ENCODE data around the gene CHAF1B. TPM values are rescaled to one million over a fixed set of nuclear protein-coding genes. Genes with fewer than 3 reads are reported as not detected.

Gene CHAF1B
- total RNA-seq, 3 donors from 2014 or later = 0.64 to 2.8 (median 1.6) TPM

GRCh38 chr21:36441715-36442114, 56.5 kb downstream of the CHAF1B start:
- H3K27me3 ChIP-seq = no peaks in the 10 kb centered on the region
- no peak overlapping the region for H3K27ac ChIP-seq
- no peak overlapping the region for H3K4me3 ChIP-seq
- no peaks in the 10 kb centered on the region for H3K36me3 ChIP-seq
- intact Hi-C loops (cut with DNase I; ENCODE audit: low total_unique reads) = no loop called here
- TF ChIP-seq POLR2A (IDR thresholded peaks at IDR 0.05) (no peak), CTCF (IDR thresholded peaks at IDR 0.05) (no peak), POLR2AphosphoS5 (IDR thresholded peaks at IDR 0.05) (no peak)
- H3K9me3 ChIP-seq = no peaks in the 10 kb centered on the region
- no peak for DNase-seq (ENCODE audit: low spot score in 2 of 2)
- no peaks in the 10 kb centered on the region for H3K4me1 ChIP-seq

GRCh38 chr21:36446301-36446700, 61.1 kb downstream of the CHAF1B start:
- no peak for TF ChIP-seq POLR2A (IDR thresholded peaks at IDR 0.05)
- TF ChIP-seq POLR2AphosphoS5 (IDR thresholded peaks at IDR 0.05) = no peak
- TF ChIP-seq CTCF (IDR thresholded peaks at IDR 0.05) = no peak
- DNase-seq (ENCODE audit: low spot score in 2 of 2) = no peak
- intact Hi-C loops (cut with DNase I; ENCODE audit: low total_unique reads) = no loop called here
- no peaks in the 10 kb centered on the region for H3K9me3 ChIP-seq
- no peaks in the 10 kb centered on the region for H3K27me3 ChIP-seq
- no peak overlapping the region for H3K4me3 ChIP-seq
- H3K27ac ChIP-seq = no peak overlapping the region
- H3K4me1 ChIP-seq = no peaks in the 10 kb centered on the region
- H3K36me3 ChIP-seq = no peaks in the 10 kb centered on the region

DNA sequence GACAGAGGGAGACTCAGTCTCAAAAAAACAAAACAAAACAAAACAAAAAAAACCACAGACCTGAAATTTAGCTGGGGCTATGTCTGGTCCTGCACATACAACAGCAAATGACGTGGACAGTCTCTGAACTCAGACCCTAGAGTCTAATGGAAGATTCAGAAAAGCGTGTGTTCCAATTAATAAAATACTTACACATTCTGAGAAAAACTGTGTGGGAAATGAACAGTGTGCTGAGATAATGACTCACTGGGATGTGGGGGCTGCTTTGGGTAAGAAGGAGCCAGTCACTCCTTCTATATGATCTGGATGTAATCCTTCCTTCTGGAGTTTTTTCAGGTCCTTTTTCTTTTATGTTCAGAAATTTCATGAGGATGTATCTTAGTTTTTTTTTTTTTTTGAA, 65.3 kb downstream of the CHAF1B start:
- no peak for DNase-seq (ENCODE audit: low spot score in 2 of 2)
- Histone ChIP-seq H3K9me3 (no peaks in the 10 kb centered on the region), H3K27ac (no peak overlapping the region), H3K4me1 (peaks cover 0 to 5% of the 10 kb centered on the region in 2 donors), H3K27me3 (no peaks in the 10 kb centered on the region), H3K36me3 (no peaks in the 10 kb centered on the region), H3K4me3 (no peak overlapping the region)
- no peak for TF ChIP-seq POLR2AphosphoS5 (IDR thresholded peaks at IDR 0.05)
- no peak for TF ChIP-seq POLR2A (IDR thresholded peaks at IDR 0.05)
- no peak for TF ChIP-seq CTCF (IDR thresholded peaks at IDR 0.05)
- intact Hi-C loops (cut with DNase I; ENCODE audit: low total_unique reads) = no loop called here

DNA sequence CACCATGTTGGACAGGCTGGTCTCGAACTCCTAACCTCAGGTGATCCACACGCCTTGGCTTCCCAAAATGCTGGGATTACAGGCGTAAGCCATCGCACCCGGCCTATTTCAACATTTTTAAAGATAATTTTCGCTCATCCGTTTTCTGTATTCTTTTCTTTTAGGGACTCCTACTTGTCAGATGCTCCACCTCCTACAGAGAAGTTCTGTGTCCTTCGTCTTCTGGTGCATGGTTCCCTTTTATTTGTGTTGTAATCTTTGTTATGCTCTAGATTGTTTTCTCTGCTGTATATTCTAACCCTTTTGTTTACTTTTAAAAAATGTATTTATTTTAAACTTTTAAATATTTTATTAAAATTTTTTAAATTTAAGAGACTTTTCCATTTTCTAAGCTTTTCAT, 66.3 kb downstream of the CHAF1B start:
- DNase-seq (ENCODE audit: low spot score in 2 of 2) = no peak
- Histone ChIP-seq H3K4me1 (peaks cover 0 to 5% of the 10 kb centered on the region in 2 donors), H3K9me3 (no peaks in the 10 kb centered on the region), H3K4me3 (no peak overlapping the region), H3K27ac (no peak overlapping the region), H3K27me3 (no peaks in the 10 kb centered on the region), H3K36me3 (no peaks in the 10 kb centered on the region)
- intact Hi-C loops (cut with DNase I; ENCODE audit: low total_unique reads) = no loop called here
- TF ChIP-seq POLR2A (IDR thresholded peaks at IDR 0.05) = no peak
- no peak for TF ChIP-seq POLR2AphosphoS5 (IDR thresholded peaks at IDR 0.05)
- no peak for TF ChIP-seq CTCF (IDR thresholded peaks at IDR 0.05)

DNA sequence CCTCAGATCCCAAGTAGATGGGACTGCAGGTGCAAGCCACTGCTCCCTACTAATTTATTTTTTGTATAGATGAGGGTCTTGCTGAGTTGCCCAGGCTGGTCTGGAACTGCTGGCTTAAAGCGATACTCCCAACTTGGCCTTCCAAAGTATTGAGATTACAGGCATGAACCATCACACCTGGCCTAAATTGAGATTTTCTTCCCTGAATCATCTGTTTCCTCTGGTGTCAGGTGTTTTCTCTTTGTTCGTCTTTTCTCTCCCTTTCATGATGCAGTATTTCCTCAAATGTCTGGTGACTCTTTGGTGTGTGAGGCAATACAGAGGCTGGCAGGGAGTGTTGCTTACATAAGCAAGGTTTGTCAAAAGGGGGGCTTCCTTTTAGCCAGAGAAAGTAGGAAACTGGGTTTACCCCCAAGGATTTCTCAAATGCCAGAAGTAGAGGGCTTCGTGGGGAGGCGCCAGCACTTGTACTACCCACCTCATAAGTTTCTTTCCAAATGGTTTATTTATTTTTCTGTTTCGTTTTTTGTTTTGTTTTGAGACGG, 67.2 kb downstream of the CHAF1B start:
- no peak for DNase-seq (ENCODE audit: low spot score in 2 of 2)
- intact Hi-C loops (cut with DNase I; ENCODE audit: low total_unique reads) = no loop called here
- Histone ChIP-seq H3K4me1 (peaks cover 0 to 5% of the 10 kb centered on the region in 2 donors), H3K4me3 (no peak overlapping the region), H3K27ac (no peak overlapping the region), H3K36me3 (no peaks in the 10 kb centered on the region), H3K9me3 (no peaks in the 10 kb centered on the region), H3K27me3 (no peaks in the 10 kb centered on the region)
- no peak for TF ChIP-seq POLR2A (IDR thresholded peaks at IDR 0.05)
- no peak for TF ChIP-seq POLR2AphosphoS5 (IDR thresholded peaks at IDR 0.05)
- TF ChIP-seq CTCF (IDR thresholded peaks at IDR 0.05) = no peak
